GM08714 (cell line): ENCODE results near the gene MADD.

Source experiments
- H3K4me3 ChIP-seq: fragments of 200-500 bp; sonication (Bioruptor generic); 2 replicates; pipeline ENCODE4 v1.5.1; 2014; ENCODE audit warnings: mild to moderate bottlenecking, low read length, inconsistent platforms
- ZNF274 ChIP-seq: IDR thresholded peaks from 2 replicates; pipeline ENCODE4 v1.6.1; 2012; ENCODE audit warnings: mild to moderate bottlenecking, low read depth, low read length

The MADD gene

GRCh38 chr11:47345890-47346563, 76.1 kb downstream of the MADD start:
- TF ChIP-seq ZNF274 = no peak
- no peak overlapping the region for H3K4me3 ChIP-seq

- no peak for TF ChIP-seq ZNF274
- H3K4me3 ChIP-seq = no peak overlapping the region
These were observed 77.2 kb downstream of the MADD start for GRCh38 chr11:47347137-47347536.

GRCh38 chr11:47348131-47348802, 78.3 kb downstream of the MADD start:
- no peak for TF ChIP-seq ZNF274
- no peak overlapping the region for H3K4me3 ChIP-seq

- H3K4me3 ChIP-seq = no peak overlapping the region
- TF ChIP-seq ZNF274 = no peak
These were observed 78.9 kb downstream of the MADD start for GRCh38 chr11:47348859-47349258.

GRCh38 chr11:47349521-47350095, 79.7 kb downstream of the MADD start:
- TF ChIP-seq ZNF274 = no peak
- H3K4me3 ChIP-seq = no peak overlapping the region

GRCh38 chr11:47350315-47350714, 80.4 kb downstream of the MADD start:
- no peak overlapping the region for H3K4me3 ChIP-seq
- TF ChIP-seq ZNF274 = no peak

GRCh38 chr11:47351156-47352126, 81.5 kb downstream of the MADD start:
- TF ChIP-seq ZNF274 = no peak
- H3K4me3 ChIP-seq = no peak overlapping the region

GRCh38 chr11:47352556-47352955, 82.6 kb downstream of the MADD start, which contains the start of gene MYBPC3:
MYBPC3 (minus strand) TSS chr11:47352702; CDS start chr11:47352647, 55 bp downstream.
- H3K4me3 ChIP-seq = no peak within 1 kb of the TSS
- TF ChIP-seq ZNF274 = no peak

GRCh38 chr11:47353978-47354774, 84.2 kb downstream of the MADD start:
- H3K4me3 ChIP-seq = no peak overlapping the region
- TF ChIP-seq ZNF274 = no peak

GRCh38 chr11:47354913-47355282, 85.0 kb downstream of the MADD start:
- H3K4me3 ChIP-seq = no peak overlapping the region
- TF ChIP-seq ZNF274 = no peak

- TF ChIP-seq ZNF274 = no peak
- H3K4me3 ChIP-seq = no peak overlapping the region
These were observed 85.6 kb downstream of the MADD start for GRCh38 chr11:47355283-47356128.

GRCh38 chr11:47356129-47356997, 86.4 kb downstream of the MADD start:
- no peak for TF ChIP-seq ZNF274
- no peak overlapping the region for H3K4me3 ChIP-seq
